GM18951 (cell line): ENCODE measurements around the gene DAGLA.
"Not testable (repeated sequence)": the region's sequence is repeated elsewhere in the genome, so short reads cannot be mapped to it uniquely, and the experiment has no call there.

Source experiments
- POLR2A ChIP-seq: IDR thresholded peaks from 4 replicates; pipeline ENCODE4 v1.6.1; 2011; ENCODE audit warnings: mild to moderate bottlenecking; ENCODE audit not compliant: insufficient read length, insufficient read depth; ENCODE audit errors: extremely low read depth
- in situ Hi-C: fragments of 300-500 bp; cut with MboI; formaldehyde crosslinking; loops from one replicate; pipeline ENCODE4 v1.12.0; 2022; ENCODE audit warnings: low sequenced_read_pairs, mixed read lengths, inconsistent platforms; ENCODE audit not compliant: unreplicated experiment

The DAGLA gene

GRCh38 chr11:61656347-61657077 is 23.7 kb upstream of the DAGLA start:
- in situ Hi-C loops, result no loop called here
- no peak for TF ChIP-seq POLR2A

DNA sequence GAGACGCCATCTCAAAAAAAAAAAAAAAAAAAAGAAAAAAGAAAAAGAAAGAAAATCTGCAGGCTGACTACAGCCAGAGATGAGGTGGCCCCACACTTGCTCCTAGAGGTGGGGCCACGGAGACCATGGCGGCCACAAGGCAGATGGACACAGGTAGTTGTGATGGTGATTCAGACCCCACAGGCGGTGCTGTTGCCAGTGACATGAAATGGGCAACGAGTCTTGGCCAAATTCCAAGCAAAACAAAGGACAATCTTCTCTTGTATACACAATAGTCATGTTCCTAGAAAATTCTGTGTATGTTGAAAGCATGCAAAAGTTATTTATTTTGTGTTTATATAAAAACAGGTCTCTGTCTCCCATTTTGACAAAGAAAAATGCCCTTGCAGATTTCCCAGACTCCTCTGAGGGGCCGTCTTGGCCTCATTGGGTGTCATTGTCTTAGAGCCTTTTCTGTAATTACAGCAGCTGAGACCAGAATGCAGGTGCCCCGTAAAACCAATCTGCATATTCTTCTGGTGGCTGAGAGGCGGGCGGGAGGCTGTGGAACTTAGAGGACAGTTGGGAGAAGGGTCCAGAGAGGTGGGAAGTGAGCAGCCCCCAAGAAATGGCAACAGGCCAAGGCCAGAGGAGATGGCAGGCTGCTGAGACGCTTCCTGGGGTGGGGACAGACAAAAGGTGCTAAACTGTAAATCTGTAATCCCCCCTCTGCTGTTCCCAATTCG is 22.5 kb upstream of the DAGLA start:
- no peak for TF ChIP-seq POLR2A
- in situ Hi-C loops, result no loop called here

DNA sequence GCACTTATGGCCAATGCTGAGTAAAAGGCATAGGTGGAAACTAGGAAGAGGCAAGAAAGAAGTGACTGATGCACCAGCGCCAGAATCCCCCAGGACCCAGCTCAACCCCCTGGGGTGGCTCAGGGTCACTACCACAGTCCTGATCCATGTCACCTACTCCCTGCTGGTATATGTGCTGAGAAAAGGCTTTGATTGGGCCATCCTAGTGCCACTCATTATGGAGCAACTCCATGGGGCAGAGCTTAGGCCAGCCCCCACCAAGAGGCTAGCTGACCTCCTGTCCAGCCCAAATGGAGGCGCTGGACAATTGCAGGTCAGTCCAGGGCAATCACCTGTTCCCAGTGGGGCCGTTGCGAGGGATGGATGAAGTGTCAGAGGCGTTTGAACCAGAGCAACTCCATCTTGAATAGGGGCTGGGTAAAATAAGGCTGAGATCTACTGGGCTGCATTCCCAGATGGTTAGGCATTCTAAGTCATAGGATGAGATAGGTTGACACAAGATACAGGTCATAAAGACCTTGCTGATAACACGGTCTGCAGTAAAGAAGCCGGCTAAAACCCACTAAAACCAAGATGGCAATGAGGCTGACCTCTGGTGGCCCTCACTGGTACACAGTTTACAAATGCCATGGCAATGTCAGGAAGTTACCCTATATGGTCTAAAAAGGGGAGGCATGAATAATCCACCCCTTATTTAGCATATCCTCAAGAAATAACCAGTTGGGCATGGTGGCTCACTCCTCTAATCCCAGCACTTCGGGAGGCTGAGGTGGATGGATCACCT is 20.6 kb upstream of the DAGLA start:
- TF ChIP-seq POLR2A, result no peak
- in situ Hi-C loops, result no loop called here

GRCh38 chr11:61660997-61661396 is 19.2 kb upstream of the DAGLA start:
- in situ Hi-C loops, result not testable (repeated sequence)

DNA sequence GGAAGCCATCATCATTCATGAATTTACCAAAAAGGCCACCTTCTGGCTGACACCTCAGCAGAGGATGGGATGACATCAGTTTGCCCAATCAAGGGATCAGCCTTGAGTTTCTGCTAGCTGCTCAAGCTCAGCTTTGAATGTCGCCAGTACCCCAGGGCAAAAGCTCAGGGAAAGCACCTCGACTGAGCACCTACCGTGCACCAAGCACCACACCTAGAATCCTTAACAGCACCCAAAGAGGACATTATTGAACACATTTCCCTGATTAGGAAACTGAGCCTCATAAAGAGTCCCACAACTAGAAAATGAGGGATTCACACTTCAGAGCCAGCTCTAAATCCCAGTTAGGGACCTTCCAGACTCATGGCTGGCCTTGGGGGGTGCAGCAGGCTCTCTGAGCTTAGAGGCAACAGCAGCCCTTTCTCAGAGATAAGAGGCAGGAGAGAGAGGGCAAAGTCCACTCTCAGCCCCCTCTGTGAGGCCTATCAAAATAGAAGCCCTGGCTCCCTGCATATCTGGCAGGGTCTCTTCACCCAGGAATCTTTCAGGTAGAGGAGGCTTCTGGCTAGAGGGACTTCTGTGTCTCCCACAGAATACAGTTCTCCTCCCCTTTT is 13.4 kb upstream of the DAGLA start:
- in situ Hi-C loops, result no loop called here
- TF ChIP-seq POLR2A, result no peak

- in situ Hi-C loops, result no loop called here
- no peak for TF ChIP-seq POLR2A
Measured at GRCh38 chr11:61667684-61668305, 12.4 kb upstream of the DAGLA start.

GRCh38 chr11:61669417-61669816 is 10.8 kb upstream of the DAGLA start:
- in situ Hi-C loops, result no loop called here
- no peak for TF ChIP-seq POLR2A

- in situ Hi-C loops, result no loop called here
- no peak for TF ChIP-seq POLR2A
Measured at GRCh38 chr11:61670626-61671025, 9.6 kb upstream of the DAGLA start.

GRCh38 chr11:61671527-61671926 is 8.7 kb upstream of the DAGLA start:
- in situ Hi-C loops, result no loop called here
- no peak for TF ChIP-seq POLR2A

- in situ Hi-C loops, result not testable (repeated sequence)
Measured at GRCh38 chr11:61673946-61674467, 6.2 kb upstream of the DAGLA start.

- no peak for TF ChIP-seq POLR2A
- in situ Hi-C loops, result no loop called here
Measured at GRCh38 chr11:61675826-61676225, 4.4 kb upstream of the DAGLA start.

DNA sequence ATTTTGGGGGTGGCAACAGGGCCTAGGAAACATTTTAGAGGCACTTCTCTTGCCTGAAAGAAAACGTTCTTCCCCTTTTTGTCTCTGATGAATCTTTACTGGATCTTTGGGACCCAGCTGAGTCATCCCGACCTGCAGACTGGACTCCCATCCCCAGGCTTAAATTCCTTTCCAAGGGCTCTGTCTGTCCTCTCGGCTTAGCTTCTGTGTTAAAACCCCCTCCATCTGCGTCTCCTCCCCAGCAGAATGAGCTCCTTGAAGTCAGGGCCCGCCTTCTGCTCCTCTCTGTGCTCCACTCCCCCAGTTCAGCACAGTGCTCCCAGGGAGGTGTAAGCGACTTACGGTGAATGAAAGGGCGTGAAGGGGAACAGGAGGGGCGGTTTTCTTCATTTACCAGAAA is 895 bp upstream of the DAGLA start:
- in situ Hi-C loops, result no loop called here
- no peak for TF ChIP-seq POLR2A

GRCh38 chr11:61680622-61681221 is 531 bp downstream of the DAGLA start:
- in situ Hi-C loops, result no loop called here
- no peak for TF ChIP-seq POLR2A
